HUDEP-2 (cell line): ENCODE data around the gene CYB5R3.
"Not testable (repeated sequence)": the region's sequence is repeated elsewhere in the genome, so short reads cannot be mapped to it uniquely, and the experiment has no call there.

ENCODE experiments used
- DNase-seq, 76 experiments: peaks; one replicate each; lab custom pipeline; 2025; ENCODE audit not compliant: unreplicated experiment in 76 of 76; lab: John Stamatoyannopoulos, UW

Gene CYB5R3

DNA sequence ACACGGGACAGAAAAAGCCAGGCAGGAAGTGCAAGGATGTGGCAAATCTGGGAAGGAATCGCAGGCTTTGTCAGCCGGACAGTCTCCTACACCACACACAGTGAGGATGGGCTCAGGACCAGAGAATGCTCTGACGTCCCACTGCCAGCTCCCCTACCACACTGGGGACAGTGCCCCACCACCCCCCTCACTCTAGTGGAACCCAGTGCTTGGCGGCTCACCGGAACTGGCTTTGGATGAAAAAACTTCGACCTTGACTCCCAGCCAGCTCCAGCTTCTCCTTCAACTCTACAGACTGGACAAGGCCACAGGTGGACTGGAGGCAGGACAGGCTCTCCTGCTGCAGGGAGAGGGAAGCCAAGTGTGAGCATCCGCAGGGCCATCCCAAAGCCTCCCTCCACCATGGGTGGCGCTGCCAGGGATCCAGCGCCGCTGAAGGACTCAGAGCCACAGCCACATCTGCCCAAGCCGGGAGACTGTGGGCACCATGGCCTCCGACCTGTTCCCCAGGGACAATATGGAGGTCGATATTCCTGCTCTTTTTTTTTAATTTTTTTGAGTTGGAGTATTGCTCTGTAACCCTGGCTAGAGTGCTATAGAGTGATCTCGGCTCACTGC is 71.5 kb downstream of the CYB5R3 start:
- DNase-seq = no peak

DNA sequence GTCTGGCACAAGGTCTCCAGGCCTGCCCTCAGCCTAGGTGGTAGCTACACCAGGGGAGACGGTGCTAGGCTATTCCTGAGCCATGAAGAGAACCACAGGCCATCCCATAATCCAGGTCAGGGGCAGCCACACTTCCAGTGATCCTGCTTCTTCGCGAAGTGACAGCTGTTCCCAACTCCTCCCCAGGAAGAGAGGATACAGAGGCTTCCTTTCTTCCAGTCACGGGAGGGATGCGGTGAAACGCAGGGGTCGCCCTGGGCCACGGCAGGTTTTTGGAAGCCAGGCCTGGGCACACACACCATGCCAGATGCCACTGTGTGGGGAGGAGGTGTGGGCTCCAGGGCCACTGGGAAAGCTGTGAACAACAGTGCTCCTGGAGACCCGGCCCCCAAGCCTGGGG is 72.1 kb downstream of the CYB5R3 start:
- not testable (repeated sequence) for DNase-seq

DNA sequence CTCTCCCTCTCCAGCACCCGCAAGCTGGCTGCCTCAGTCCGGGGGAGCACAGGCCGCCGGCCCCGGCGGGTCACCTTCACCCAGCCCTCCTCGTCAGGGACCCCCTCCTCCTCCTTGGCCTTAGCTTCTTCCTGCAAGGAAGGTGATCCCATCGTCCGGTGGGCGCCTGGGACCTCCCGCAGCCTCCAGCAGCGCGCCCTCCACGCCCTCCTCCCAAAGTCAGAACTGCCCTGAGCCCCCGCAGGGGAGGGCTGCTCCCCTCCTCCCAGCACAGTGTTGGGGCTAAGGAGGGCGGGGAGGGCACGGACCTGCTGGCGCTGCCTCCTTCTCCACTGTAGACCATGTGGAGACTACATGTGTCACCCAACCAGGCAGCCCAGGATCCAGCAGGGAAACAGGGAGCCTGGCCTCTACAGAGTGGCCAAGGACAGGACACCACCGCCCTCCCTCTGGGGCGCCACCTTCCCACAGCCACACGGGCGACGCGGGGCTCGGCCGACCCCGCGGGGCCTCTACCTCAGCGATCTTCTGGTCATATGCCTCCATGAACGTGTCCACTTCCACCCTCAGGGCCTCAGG is 73.1 kb downstream of the CYB5R3 start:
- DNase-seq = not testable (repeated sequence)

DNA sequence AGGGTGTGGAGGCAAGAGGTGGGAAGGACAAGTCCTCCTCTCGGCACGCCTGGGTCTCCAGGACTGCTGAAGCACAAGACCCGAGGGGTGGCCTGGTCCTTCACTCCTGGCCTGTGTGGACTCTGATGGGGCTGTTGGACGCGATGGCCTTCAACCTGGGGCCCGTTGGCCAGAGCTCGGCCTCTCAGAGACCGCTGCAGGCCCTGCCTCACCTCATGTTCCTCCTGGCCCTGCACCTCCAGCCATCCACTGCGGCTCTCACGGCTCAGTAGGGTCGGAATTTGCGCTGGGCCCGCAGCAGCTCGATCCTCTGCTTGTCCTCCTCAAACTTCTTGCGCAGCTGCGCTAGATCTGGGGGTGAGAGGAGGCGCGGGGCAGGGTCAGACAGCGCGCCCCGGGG is 74.7 kb downstream of the CYB5R3 start:
- not testable (repeated sequence) for DNase-seq

DNA sequence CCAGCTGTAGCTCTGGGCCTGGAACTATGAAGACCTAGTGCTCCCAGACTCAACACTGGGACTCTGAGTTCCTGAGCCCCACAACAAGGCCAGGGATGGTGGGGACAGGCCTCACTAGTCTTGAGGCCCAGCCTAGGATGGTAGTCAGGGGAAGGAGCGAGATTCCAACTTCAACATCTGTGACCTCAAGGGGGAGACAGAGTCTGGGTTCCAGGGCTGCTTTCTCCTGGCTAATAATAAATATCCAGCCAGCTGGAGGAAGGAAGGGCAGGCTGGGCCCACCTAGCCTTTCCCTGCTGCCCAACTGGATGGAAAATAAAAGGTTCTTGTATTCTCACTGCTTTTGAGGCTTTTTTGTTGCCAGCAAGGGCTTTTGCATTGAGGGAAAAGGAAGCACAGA is 75.1 kb downstream of the CYB5R3 start:
- DNase-seq = not testable (repeated sequence)

DNA sequence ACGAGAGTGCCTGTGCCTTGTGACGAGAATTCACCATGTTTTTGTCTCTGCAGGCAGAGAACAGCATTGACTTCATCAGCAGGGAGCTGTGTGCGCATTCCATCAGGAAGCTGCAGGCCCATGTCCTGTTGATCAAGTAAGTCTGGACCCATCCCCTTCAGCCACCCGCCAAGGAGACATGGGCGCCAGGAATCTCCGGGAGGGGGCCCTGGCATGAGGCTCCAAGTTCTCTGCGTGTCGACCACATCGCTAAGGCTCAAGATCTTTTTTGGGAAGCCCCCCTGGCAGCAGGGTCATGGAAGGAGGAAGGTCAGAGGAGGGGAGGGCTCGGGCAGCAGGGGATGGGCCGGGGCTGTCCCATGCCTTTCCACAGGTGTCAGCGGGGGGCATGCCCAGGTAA is 78.1 kb downstream of the CYB5R3 start:
- DNase-seq = not testable (repeated sequence)

DNA sequence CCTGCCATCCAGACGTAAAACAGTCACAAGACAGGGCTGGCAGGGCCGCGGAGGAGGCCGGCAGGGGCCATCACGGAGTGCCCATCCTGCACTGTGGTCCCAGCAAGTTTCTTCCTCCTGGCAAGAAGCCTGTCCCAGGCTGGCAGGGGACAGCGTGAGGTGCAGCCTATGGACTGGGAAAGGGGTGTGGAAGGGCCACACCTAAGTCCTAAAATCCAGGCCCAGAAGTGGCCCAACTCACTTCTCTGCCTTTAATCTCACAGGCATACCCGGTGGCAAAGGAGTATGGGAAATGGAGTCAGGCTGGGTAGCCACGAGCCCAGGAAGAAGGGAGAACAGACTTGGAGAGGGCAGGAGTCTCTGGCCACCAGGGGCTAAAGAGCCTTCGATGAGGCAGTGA is 78.6 kb downstream of the CYB5R3 start:
- not testable (repeated sequence) for DNase-seq

DNA sequence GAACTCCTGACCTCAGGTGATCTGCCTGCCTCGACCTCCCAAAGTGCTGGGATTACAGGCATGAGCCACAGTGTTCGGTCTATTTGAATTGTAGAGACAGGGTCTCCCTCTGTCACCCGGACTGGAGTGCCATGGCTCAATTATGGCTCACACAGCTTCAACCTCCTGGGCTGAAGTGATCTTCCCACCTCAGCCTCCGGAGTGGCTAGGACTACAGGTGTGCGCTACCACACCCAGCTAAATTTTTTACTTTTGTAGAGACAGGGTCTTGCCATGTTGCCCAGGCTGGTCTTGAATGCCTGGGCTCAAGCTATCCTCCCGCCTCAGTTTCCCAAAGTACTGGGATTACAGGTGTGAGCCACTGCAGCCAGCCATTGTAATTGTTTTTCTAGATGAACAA is 81.2 kb downstream of the CYB5R3 start:
- not testable (repeated sequence) for DNase-seq
